Spleen (tissue), 11 donors: ENCODE results near the gene ITPR1. TPM values are rescaled to one million over a fixed set of nuclear protein-coding genes. Genes with fewer than 3 reads are reported as not detected.

Experiments
- DNase-seq: peaks from one replicate; pipeline ENCODE4 v3.0.0-alpha.2; 2020
- H3K27ac ChIP-seq, 8 donors: fragments of 200-600 bp; sonication (generic) in 7 of 8; 1 replicate in 4 of 8; 2 replicates in 4 of 8; pipeline versions ENCODE4 v1.5.0 to v1.8.0; 2016 to 2021; ENCODE audit warnings: inconsistent platforms in 4 of 8, mild to moderate bottlenecking in 4 of 8, moderate library complexity in 1 of 8
- H3K27me3 ChIP-seq, 7 donors: fragments of 200-600 bp; sonication (generic) in 6 of 7; replicated peaks in 1 of 7; 1 replicate in 4 of 7; 2 replicates in 3 of 7; pipeline versions ENCODE4 v1.5.0 to v1.8.0; 2016 to 2021; ENCODE audit warnings: inconsistent platforms in 3 of 7, mild to moderate bottlenecking in 1 of 7
- H3K36me3 ChIP-seq, 6 donors: fragments of 200-600 bp; sonication (generic) in 5 of 6; 1 replicate in 4 of 6; 2 replicates in 2 of 6; pipeline versions ENCODE4 v1.5.0 to v1.8.0; 2016 to 2021; ENCODE audit warnings: inconsistent platforms in 2 of 6
- H3K4me1 ChIP-seq, 6 donors: fragments of 200-600 bp; sonication (generic) in 5 of 6; 1 replicate in 3 of 6; 2 replicates in 3 of 6; pipeline versions ENCODE4 v1.5.0 to v1.8.0; 2016 to 2021; ENCODE audit warnings: inconsistent platforms in 3 of 6
- H3K4me3 ChIP-seq, 8 donors: fragments of 200-600 bp; sonication (generic) in 7 of 8; 1 replicate in 4 of 8; 2 replicates in 4 of 8; pipeline versions ENCODE4 v1.5.0 to v1.8.0; 2016 to 2021; ENCODE audit warnings: inconsistent platforms in 4 of 8, mild to moderate bottlenecking in 4 of 8, moderate library complexity in 2 of 8
- H3K9me3 ChIP-seq, 8 donors: fragments of 200-600 bp; sonication (generic) in 7 of 8; 1 replicate in 4 of 8; 2 replicates in 4 of 8; pipeline versions ENCODE4 v1.5.0 to v1.8.0; 2016 to 2021; ENCODE audit warnings: inconsistent platforms in 4 of 8
- CTCF ChIP-seq, 11 experiments: fragments of 200-600 bp in 7 of 11; fragments of 450-650 bp in 4 of 11; sonication (generic) in 4 of 11; IDR thresholded peaks in 8 of 11; conservative IDR thresholded peaks in 3 of 11; 1 replicate in 7 of 11; 2 replicates in 4 of 11; pipeline versions ENCODE4 v1.4.0 to v1.8.0; 2016 to 2021; ENCODE audit warnings: antibody characterized with exemption in 11 of 11, inconsistent platforms in 4 of 11, mild to moderate bottlenecking in 1 of 11
- POLR2A ChIP-seq, 3 donors: fragments of 450-650 bp; IDR thresholded peaks; one replicate each; pipeline ENCODE4 v1.5.1; 2017; ENCODE audit warnings: antibody characterized with exemption in 3 of 3, mild to moderate bottlenecking in 1 of 3
- POLR2AphosphoS5 ChIP-seq, 3 donors: sonication (generic); formaldehyde crosslinking; IDR thresholded peaks; one replicate each; pipeline ENCODE4 v1.5.1; 2017; ENCODE audit warnings: antibody characterized with exemption in 3 of 3
- WGBS, 5 donors: extraction: QIAGEN DNeasy Blood & Tissue Kit in 3 of 5; methylation state at CpG; one replicate each; pipeline versions ENCODE4 v1.1.5 to v1.1.7; 2013 to 2018; 5-methylcytosine and 5-hydroxymethylcytosine counted together
- intact Hi-C: fragments of 100-400 bp; cut with DNase I; formaldehyde crosslinking; loops from one replicate; pipeline ENCODE4 v1.15.0; 2023; ENCODE audit warnings: low total_unique reads
- polyA plus RNA-seq, 3 donors: library from polyadenylated mRNA; stranded (reverse); fragments of 200-250 nt; gene quantifications; one replicate each; pipeline ENCODE4 v1.2.1, GENCODE V29; 2013
- total RNA-seq, 7 donors: library from RNA; depleted of rRNA in 3 of 7; stranded (reverse); fragments of >200 nt in 3 of 7; fragmentation: NEBNext Ultra II Directional in 4 of 7; extraction: Animal tissue kit (Norgen Biotek cat#: 25700) in 4 of 7; gene quantifications; one replicate each; pipeline versions ENCODE4 v1.1.0 to v1.2.1, GENCODE V29; 2016 to 2021
- donor health status: healthy with polysubstance abuse.
- donor health status: DM: no; HTN: no; CAD: no; lungs with moderate emphysema.
- donor health status: DM: no; HTN: no; CAD: no.
- donor health status: Bipolar disorder and iron deficiency.
- donor health status: healthy.
- donor health status: DM: no; HTN: no; CAD: no.
- donor health status: DM: yes; HTN: yes; CAD: no.

The ITPR1 gene
- total and polyA plus RNA-seq, 10 donors, result 17.5 to 194 (median 129) TPM

- no peak for TF ChIP-seq POLR2AphosphoS5 (IDR thresholded peaks at IDR 0.05)
- TF ChIP-seq POLR2A (IDR thresholded peaks at IDR 0.05), result no peak
- no peak for TF ChIP-seq CTCF (IDR thresholded peaks at IDR 0.05 in 8 of 11, conservative IDR thresholded peaks at IDR 0.05 in 3 of 11)
- Histone ChIP-seq H3K4me1 (peaks cover 38 to 95% (median 56%) of the 10 kb centered on the region in 6 donors), H3K36me3 (peaks cover 0 to 25% (median 0%) of the 10 kb centered on the region in 6 donors), H3K27me3 (no peaks in the 10 kb centered on the region), H3K4me3 (peak overlapping the region in 1 of 8 donors; percentile 6), H3K9me3 (no peaks in the 10 kb centered on the region), H3K27ac (peak overlapping the region in 5 of 8 donors; percentile 6 to 88 (median 65))
- no peak for DNase-seq
- 57 to 63% (median 62%) methylated on average over 8 of the region's 8 CpGs for WGBS, 5 donors
- intact Hi-C loops, result no loop called here
These were observed 15.2 kb downstream of the ITPR1 start for GRCh38 chr3:4508048-4508981.

- Histone ChIP-seq H3K27ac (peak overlapping the region in 1 of 8 donors; percentile 9), H3K36me3 (peaks cover 0 to 25% (median 0%) of the 10 kb centered on the region in 6 donors), H3K27me3 (no peaks in the 10 kb centered on the region), H3K4me3 (no peak overlapping the region), H3K9me3 (no peaks in the 10 kb centered on the region), H3K4me1 (peaks cover 33 to 95% (median 49%) of the 10 kb centered on the region in 6 donors)
- TF ChIP-seq CTCF (IDR thresholded peaks at IDR 0.05 in 8 of 11, conservative IDR thresholded peaks at IDR 0.05 in 3 of 11) (no peak), POLR2AphosphoS5 (IDR thresholded peaks at IDR 0.05) (no peak), POLR2A (IDR thresholded peaks at IDR 0.05) (no peak)
- intact Hi-C loops, result no loop called here
- DNase-seq, result no peak
These were observed 15.9 kb downstream of the ITPR1 start for GRCh38 chr3:4509043-4509442.

- TF ChIP-seq POLR2A (IDR thresholded peaks at IDR 0.05) (no peak), CTCF (IDR thresholded peaks at IDR 0.05 in 8 of 11, conservative IDR thresholded peaks at IDR 0.05 in 3 of 11) (no peak)
- Histone ChIP-seq H3K36me3 (peaks cover 0 to 31% (median 0%) of the 10 kb centered on the region in 6 donors), H3K27ac (no peak overlapping the region), H3K4me3 (no peak overlapping the region), H3K9me3 (no peaks in the 10 kb centered on the region), H3K27me3 (no peaks in the 10 kb centered on the region), H3K4me1 (peaks cover 25 to 95% (median 41%) of the 10 kb centered on the region in 6 donors)
- 88 to 92% (median 89%) methylated on average over 5 of the region's 5 CpGs for WGBS, 5 donors
- intact Hi-C loops, result no loop called here
- DNase-seq, result no peak
These were observed 17.0 kb downstream of the ITPR1 start for GRCh38 chr3:4509983-4510755.
